Adrenal gland (tissue), 12 donors: ENCODE results near the gene HAUS7. TPM values are rescaled to one million over a fixed set of nuclear protein-coding genes. Genes with fewer than 3 reads are reported as not detected.

Source experiments
- DNase-seq, 7 donors: peaks; one replicate each; pipeline ENCODE4 v3.0.0-alpha.2; 2019 to 2020
- H3K27ac ChIP-seq, 5 donors: fragments of 200-600 bp; sonication (generic) in 4 of 5; 1 replicate in 3 of 5; 2 replicates in 2 of 5; pipeline versions ENCODE4 v1.5.1 to v1.8.0; 2016 to 2020; ENCODE audit warnings: mild to moderate bottlenecking in 1 of 5
- H3K27me3 ChIP-seq: fragments of 200-600 bp; 2 replicates; pipeline ENCODE4 v1.8.0; 2021
- H3K36me3 ChIP-seq, 2 donors: fragments of 200-600 bp; replicated peaks in 1 of 2; 1 replicate in 1 of 2; 2 replicates in 1 of 2; pipeline versions ENCODE4 v1.5.1 to v1.8.0; 2018 to 2022
- H3K4me1 ChIP-seq, 2 donors: fragments of 200-600 bp; replicated peaks in 1 of 2; 1 replicate in 1 of 2; 2 replicates in 1 of 2; pipeline versions ENCODE4 v1.5.1 to v1.8.0; 2018 to 2021
- H3K4me3 ChIP-seq, 4 donors: fragments of 200-600 bp; sonication (generic) in 3 of 4; one replicate each; pipeline ENCODE4 v1.5.1; 2016 to 2018
- H3K9me3 ChIP-seq, 3 donors: fragments of 200-600 bp; sonication (generic) in 1 of 3; replicated peaks in 1 of 3; 1 replicate in 2 of 3; 2 replicates in 1 of 3; pipeline versions ENCODE4 v1.5.1 to v1.8.0; 2016 to 2021
- POLR2A ChIP-seq, 2 donors: fragments of 450-650 bp; IDR thresholded peaks; one replicate each; pipeline ENCODE4 v1.6.1; 2017; ENCODE audit warnings: antibody characterized with exemption in 2 of 2, mild to moderate bottlenecking in 2 of 2, moderate library complexity in 1 of 2
- WGBS, 4 donors: extraction: QIAGEN DNeasy Blood & Tissue Kit in 2 of 4; methylation state at CpG; one replicate each; pipeline versions ENCODE4 v1.1.5 to v1.1.7; 2013 to 2017; 5-methylcytosine and 5-hydroxymethylcytosine counted together
- intact Hi-C, 2 donors: fragments of 100-400 bp; cut with DNase I; formaldehyde crosslinking; loops; one replicate each; pipeline versions ENCODE4 v1.14.1 to v1.15.0; 2022 to 2023
- polyA plus RNA-seq, 3 donors: library from polyadenylated mRNA; stranded (reverse); fragments of 200-250 nt in 2 of 3; fragments of 350-450 nt in 1 of 3; fragmentation: Illumina TruSeq in 1 of 3; extraction: RNeasy Lipid Tissue Mini Kit (QIAGEN cat#74804) in 1 of 3; gene quantifications; one replicate each; pipeline ENCODE4 v1.2.3, GENCODE V29; 2013 to 2014
- total RNA-seq, 9 donors: library from RNA; depleted of rRNA in 4 of 9; stranded (reverse); fragments of >200 nt in 4 of 9; fragments of 120-200 nt in 1 of 9; fragmentation: NEBNext Ultra II Directional in 1 of 9; extraction: Animal tissue kit (Norgen Biotek cat#: 25700) in 1 of 9; gene quantifications; one replicate each; pipeline versions ENCODE4 v1.1.0 to v1.2.4, GENCODE V29; 2013 to 2023
- TF ChIP-seq, protein P1 (sequence below), 6 experiments: fragments of 450-650 bp in 4 of 6; fragments of 200-600 bp in 2 of 6; sonication (generic) in 1 of 6; IDR thresholded peaks; 1 replicate in 5 of 6; 2 replicates in 1 of 6; pipeline versions ENCODE4 v1.5.1 to v1.8.0; 2016 to 2021; ENCODE audit warnings: antibody characterized with exemption in 6 of 6, mild to moderate bottlenecking in 2 of 6, moderate library complexity in 1 of 6
- donor health status: healthy with polysubstance abuse.
- donor health status: Bipolar disorder and iron deficiency.
- donor health status: DM: yes; HTN: yes; CAD: no.
- donor health status: DM: no; HTN: no; CAD: no.
- donor health status: DM: no; HTN: no; CAD: no.
- donor health status: DM: yes; HTN: yes; CAD: no.

Gene HAUS7
- total and polyA plus RNA-seq, 12 donors = 7.3 to 111 (median 19.3) TPM

DNA sequence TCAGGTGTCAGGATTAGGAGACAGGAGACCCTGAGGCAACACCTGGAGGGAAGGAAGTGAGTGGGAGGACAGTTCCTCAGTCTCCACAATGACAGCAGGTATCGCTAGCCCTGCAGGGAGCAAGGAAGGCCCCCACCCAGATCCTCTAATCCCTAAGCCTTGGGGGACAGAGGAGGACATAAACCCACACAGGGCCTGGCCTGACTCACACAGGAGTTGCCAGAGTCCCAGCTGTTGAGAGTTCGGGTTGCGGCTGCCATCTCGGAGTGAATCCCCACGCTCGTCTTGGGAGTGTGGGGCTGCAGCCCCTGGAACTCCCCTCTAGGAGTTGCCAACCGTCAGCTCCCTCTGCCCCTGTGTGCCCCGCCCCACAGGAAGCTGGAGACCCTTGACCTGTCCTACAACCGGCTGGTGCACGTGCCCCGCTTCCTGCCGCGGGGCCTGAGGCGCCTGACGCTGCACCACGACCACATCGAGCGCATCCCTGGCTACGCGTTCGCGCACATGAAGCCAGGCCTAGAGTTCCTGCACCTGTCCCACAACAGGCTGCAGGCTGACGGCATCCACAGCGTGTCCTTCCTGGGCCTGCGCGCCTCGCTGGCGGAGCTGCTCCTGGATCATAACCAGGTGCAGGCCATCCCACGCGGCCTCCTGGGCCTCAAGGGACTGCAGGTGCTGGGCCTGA lies 15.2 kb upstream of the HAUS7 start:
- Histone ChIP-seq H3K27ac (no peak overlapping the region), H3K4me1 (no peaks in the 10 kb centered on the region)
- TF ChIP-seq POLR2A (IDR thresholded peaks at IDR 0.05) = no peak
- TF ChIP-seq, protein P1, sequence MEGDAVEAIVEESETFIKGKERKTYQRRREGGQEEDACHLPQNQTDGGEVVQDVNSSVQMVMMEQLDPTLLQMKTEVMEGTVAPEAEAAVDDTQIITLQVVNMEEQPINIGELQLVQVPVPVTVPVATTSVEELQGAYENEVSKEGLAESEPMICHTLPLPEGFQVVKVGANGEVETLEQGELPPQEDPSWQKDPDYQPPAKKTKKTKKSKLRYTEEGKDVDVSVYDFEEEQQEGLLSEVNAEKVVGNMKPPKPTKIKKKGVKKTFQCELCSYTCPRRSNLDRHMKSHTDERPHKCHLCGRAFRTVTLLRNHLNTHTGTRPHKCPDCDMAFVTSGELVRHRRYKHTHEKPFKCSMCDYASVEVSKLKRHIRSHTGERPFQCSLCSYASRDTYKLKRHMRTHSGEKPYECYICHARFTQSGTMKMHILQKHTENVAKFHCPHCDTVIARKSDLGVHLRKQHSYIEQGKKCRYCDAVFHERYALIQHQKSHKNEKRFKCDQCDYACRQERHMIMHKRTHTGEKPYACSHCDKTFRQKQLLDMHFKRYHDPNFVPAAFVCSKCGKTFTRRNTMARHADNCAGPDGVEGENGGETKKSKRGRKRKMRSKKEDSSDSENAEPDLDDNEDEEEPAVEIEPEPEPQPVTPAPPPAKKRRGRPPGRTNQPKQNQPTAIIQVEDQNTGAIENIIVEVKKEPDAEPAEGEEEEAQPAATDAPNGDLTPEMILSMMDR (IDR thresholded peaks at IDR 0.05) = no peak

DNA sequence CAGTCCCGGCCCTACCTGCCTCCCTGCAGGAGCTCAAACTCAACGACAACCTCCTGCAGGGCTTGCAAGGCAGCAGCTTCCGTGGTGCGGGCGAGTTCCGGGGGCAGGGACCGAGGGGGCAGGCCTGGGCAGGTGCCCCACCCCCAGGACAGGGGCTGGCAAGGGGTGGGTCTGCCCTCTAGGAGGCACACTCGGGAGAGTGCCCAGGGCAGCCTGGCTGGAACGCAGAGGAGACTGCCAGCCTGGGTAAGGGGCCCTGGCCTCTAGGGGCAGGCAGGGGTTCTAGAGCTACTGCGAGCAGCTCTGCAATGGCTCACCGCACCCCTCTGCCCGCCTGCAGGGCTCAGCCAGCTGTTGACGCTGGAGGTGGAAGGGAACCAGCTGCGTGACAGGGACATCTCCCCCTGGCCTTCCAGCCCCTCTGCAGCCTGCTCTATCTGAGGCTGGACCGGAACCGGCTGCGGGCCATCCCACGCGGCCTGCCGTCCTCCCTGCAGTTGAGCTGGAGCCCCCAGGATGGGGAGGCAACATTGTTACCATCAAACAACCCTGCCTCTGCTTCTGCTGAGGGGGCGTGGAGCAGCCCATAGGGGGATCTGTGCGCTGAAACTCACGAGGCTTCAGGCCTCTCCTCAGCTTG lies 12.1 kb upstream of the HAUS7 start:
- Histone ChIP-seq H3K27ac (no peak overlapping the region), H3K9me3 (no peaks in the 10 kb centered on the region), H3K4me1 (no peaks in the 10 kb centered on the region), H3K36me3 (no peaks in the 10 kb centered on the region), H3K4me3 (no peak overlapping the region), H3K27me3 (no peaks in the 10 kb centered on the region)
- TF ChIP-seq, protein P1 (IDR thresholded peaks at IDR 0.05) = no peak
- intact Hi-C loops = no loop called here
- DNase-seq = no peak
- 86 to 93% (median 90%) methylated on average over 3 to 23 of the region's 23 CpGs for WGBS, 4 donors

More for the DNA sequence above, 15.2 kb upstream of the HAUS7 start:
- intact Hi-C loops = no loop called here
- H3K4me3 ChIP-seq = no peak overlapping the region
- no peak for DNase-seq
- H3K9me3 ChIP-seq = no peaks in the 10 kb centered on the region
- WGBS, 4 donors = 83 to 88% (median 86%) methylated on average over 15 to 30 of the region's 30 CpGs; no CpG with 5 or more reads in 1 of the 4 donors
- no peaks in the 10 kb centered on the region for H3K36me3 ChIP-seq
- H3K27me3 ChIP-seq = no peaks in the 10 kb centered on the region

DNA sequence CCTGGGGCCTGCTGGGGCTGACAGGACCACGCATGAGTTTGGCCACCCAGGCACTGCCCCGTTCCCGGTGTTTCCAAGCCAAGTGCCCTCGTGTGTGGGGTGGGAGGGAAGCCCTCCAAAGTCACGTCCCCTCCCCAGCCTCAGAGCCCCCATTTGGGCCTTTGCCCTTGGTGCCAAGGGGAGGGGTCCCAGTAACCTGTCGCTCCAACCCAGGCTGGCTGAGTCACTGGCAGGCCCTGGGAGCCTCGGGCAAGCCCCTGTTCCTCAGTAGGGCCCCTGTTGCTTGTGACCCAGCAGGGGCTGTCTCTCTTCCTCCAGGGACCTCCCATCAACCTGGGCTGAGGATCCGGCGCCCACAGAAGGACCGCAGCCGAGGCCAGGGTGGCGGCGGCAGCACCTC lies 10.7 kb upstream of the HAUS7 start:
- no peak overlapping the region for H3K4me3 ChIP-seq
- no peaks in the 10 kb centered on the region for H3K4me1 ChIP-seq
- DNase-seq = no peak
- H3K36me3 ChIP-seq = no peaks in the 10 kb centered on the region
- no peak overlapping the region for H3K27ac ChIP-seq
- WGBS, 4 donors = 94 to 97% (median 94%) methylated on average over 3 to 13 of the region's 13 CpGs; no CpG with 5 or more reads in 1 of the 4 donors
- no peak for TF ChIP-seq POLR2A (IDR thresholded peaks at IDR 0.05)
- TF ChIP-seq, protein P1 (IDR thresholded peaks at IDR 0.05) = no peak
- H3K27me3 ChIP-seq = no peaks in the 10 kb centered on the region
- intact Hi-C loops = no loop called here
- H3K9me3 ChIP-seq = no peaks in the 10 kb centered on the region

DNA sequence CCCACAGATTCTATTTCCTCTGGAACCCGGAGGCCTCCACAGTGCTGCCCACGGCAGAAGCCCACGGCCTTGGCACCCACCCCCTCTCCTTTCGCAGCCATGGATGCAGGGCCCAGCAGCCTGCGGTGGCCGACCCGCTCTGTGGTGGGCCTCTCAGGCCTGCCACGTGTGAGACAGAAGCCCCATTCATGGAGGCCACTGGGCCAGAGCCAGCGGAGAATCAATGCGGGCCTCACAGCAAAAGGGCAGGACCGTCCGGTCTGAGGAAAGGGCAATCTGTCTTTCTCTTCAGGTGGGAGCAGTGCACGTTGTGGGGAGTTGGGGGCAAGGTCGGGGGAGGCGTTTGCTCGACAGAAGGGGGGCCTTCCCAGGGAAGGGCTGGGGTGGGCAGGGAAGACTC lies 8.4 kb upstream of the HAUS7 start:
- Histone ChIP-seq H3K4me1 (no peaks in the 10 kb centered on the region), H3K27me3 (no peaks in the 10 kb centered on the region), H3K27ac (no peak overlapping the region), H3K9me3 (no peaks in the 10 kb centered on the region), H3K4me3 (no peak overlapping the region), H3K36me3 (no peaks in the 10 kb centered on the region)
- no peak for DNase-seq
- WGBS, 4 donors = 83 to 89% (median 86%) methylated on average over 11 to 16 of the region's 16 CpGs; no CpG with 5 or more reads in 1 of the 4 donors
- TF ChIP-seq, protein P1 (IDR thresholded peaks at IDR 0.05) = no peak
- no peak for TF ChIP-seq POLR2A (IDR thresholded peaks at IDR 0.05)
- intact Hi-C loops = no loop called here
